ENCODE measurements around the gene ADAM12. TPM values are rescaled to one million over a fixed set of nuclear protein-coding genes. Genes with fewer than 3 reads are reported as not detected.

The ADAM12 gene
- total RNA-seq (under 1 TPM; 0.25 to 0.33 TPM), polyA plus RNA-seq (under 1 TPM; 0.03 to 0.13 TPM)

- H3K27me3 ChIP-seq (ENCODE audit: control insufficient read depth in 4 of 4, insufficient read depth in 4 of 4, low read length in 3 of 4) = peaks cover 0 to 10% (median 7%) of the 10 kb centered on the region in 4 donors
These were observed at the start of gene ADAM12 for GRCh38 chr10:126387931-126388911. Gene ADAM12, minus strand, starts transcription at chr10:126388477. Its CDS starts 332 bp downstream, at chr10:126388145.

GRCh38 chr10:126437635-126438406, 49.5 kb upstream of the ADAM12 start:
- Histone ChIP-seq H3K4me1 (ENCODE audit: control insufficient read depth in 4 of 4, insufficient read depth in 4 of 4, low read length in 3 of 4) (no peaks in the 10 kb centered on the region), H3K27ac (ENCODE audit: low read depth in 1 of 2, low read length in 2 of 2) (no peak overlapping the region), H3K9ac (ENCODE audit: low read depth in 1 of 2, low read length in 2 of 2) (no peak overlapping the region), H3K9me3 (ENCODE audit: control insufficient read depth in 4 of 4, low read length in 3 of 4) (peaks cover 0 to 4% (median 1%) of the 10 kb centered on the region in 4 donors), H3K4me3 (ENCODE audit: low read depth in 1 of 3, low read length in 3 of 3) (no peak overlapping the region), H3K36me3 (ENCODE audit: control insufficient read depth in 4 of 4, insufficient read depth in 3 of 4, low read depth in 1 of 4, low read length in 3 of 4) (no peaks in the 10 kb centered on the region), H3K27me3 (ENCODE audit: control insufficient read depth in 4 of 4, insufficient read depth in 4 of 4, low read length in 3 of 4) (peaks cover 0 to 3% (median 0%) of the 10 kb centered on the region in 4 donors)
- DNase-seq (ENCODE audit: low spot score) = no peak
- no peak for TF ChIP-seq TAF1 (conservative IDR thresholded peaks at IDR 0.05)
- WGBS = 75% methylated on average over 2 of the region's 2 CpGs

More at GRCh38 chr10:126387931-126388911, at the start of gene ADAM12:
- Histone ChIP-seq H3K9me3 (ENCODE audit: control insufficient read depth in 4 of 4, low read length in 3 of 4) (peaks cover 0 to 3% (median 1%) of the 10 kb centered on the region in 4 donors), H3K4me1 (ENCODE audit: control insufficient read depth in 4 of 4, insufficient read depth in 4 of 4, low read length in 3 of 4) (peaks cover 10 to 17% (median 12%) of the 10 kb centered on the region in 4 donors), H3K4me3 (ENCODE audit: low read depth in 1 of 3, low read length in 3 of 3) (peak within 1 kb of the TSS in 2 of 3 donors; percentile 49 to 50), H3K27ac (ENCODE audit: low read depth in 1 of 2, low read length in 2 of 2) (no peak within 1 kb of the TSS), H3K36me3 (ENCODE audit: control insufficient read depth in 4 of 4, insufficient read depth in 3 of 4, low read depth in 1 of 4, low read length in 3 of 4) (no peaks in the 10 kb centered on the region), H3K9ac (ENCODE audit: low read depth in 1 of 2, low read length in 2 of 2) (no peak within 1 kb of the TSS)
- no peak for DNase-seq (ENCODE audit: low spot score)
- 5% methylated on average over 127 of the region's 127 CpGs for WGBS
- TF ChIP-seq TAF1 (conservative IDR thresholded peaks at IDR 0.05) (no peak), FOXA2 (IDR thresholded peaks at IDR 0.05) (no peak)

GRCh38 chr10:126434235-126434634, 46.0 kb upstream of the ADAM12 start:
- H3K4me3 ChIP-seq (ENCODE audit: low read depth in 1 of 3, low read length in 3 of 3) = no peak overlapping the region
- H3K27me3 ChIP-seq (ENCODE audit: control insufficient read depth in 4 of 4, insufficient read depth in 4 of 4, low read length in 3 of 4) = no peaks in the 10 kb centered on the region
- peaks cover 0 to 4% (median 0%) of the 10 kb centered on the region in 4 donors for H3K9me3 ChIP-seq (ENCODE audit: control insufficient read depth in 4 of 4, low read length in 3 of 4)
- H3K27ac ChIP-seq (ENCODE audit: low read depth in 1 of 2, low read length in 2 of 2) = no peak overlapping the region
- H3K36me3 ChIP-seq (ENCODE audit: control insufficient read depth in 4 of 4, insufficient read depth in 3 of 4, low read depth in 1 of 4, low read length in 3 of 4) = no peaks in the 10 kb centered on the region
- H3K4me1 ChIP-seq (ENCODE audit: control insufficient read depth in 4 of 4, insufficient read depth in 4 of 4, low read length in 3 of 4) = no peaks in the 10 kb centered on the region
- WGBS = 23% methylated on average over 5 of the region's 5 CpGs
- DNase-seq (ENCODE audit: low spot score) = no peak
- no peak overlapping the region for H3K9ac ChIP-seq (ENCODE audit: low read depth in 1 of 2, low read length in 2 of 2)
- no peak for TF ChIP-seq TAF1 (conservative IDR thresholded peaks at IDR 0.05)
- TF ChIP-seq RXRA (IDR thresholded peaks at IDR 0.05) = no peak

- WGBS = 70% methylated on average over 5 of the region's 5 CpGs
- no peak overlapping the region for H3K4me3 ChIP-seq (ENCODE audit: low read depth in 1 of 3, low read length in 3 of 3)
- no peak for TF ChIP-seq MAX (IDR thresholded peaks at IDR 0.05)
- no peak for TF ChIP-seq RAD21 (IDR thresholded peaks at IDR 0.05)
- no peak for TF ChIP-seq GABPA (IDR thresholded peaks at IDR 0.05 in 1 of 2, conservative IDR thresholded peaks at IDR 0.05 in 1 of 2)
- no peak for TF ChIP-seq FOXA2 (IDR thresholded peaks at IDR 0.05)
- no peak for TF ChIP-seq REST (IDR thresholded peaks at IDR 0.05)
- no peak for TF ChIP-seq RXRA (IDR thresholded peaks at IDR 0.05)
- no peak for TF ChIP-seq TAF1 (conservative IDR thresholded peaks at IDR 0.05)
- no peak for TF ChIP-seq SP1 (IDR thresholded peaks at IDR 0.05)
- TF ChIP-seq YY1 (IDR thresholded peaks at IDR 0.05) = no peak
- no peaks in the 10 kb centered on the region for H3K4me1 ChIP-seq (ENCODE audit: control insufficient read depth in 4 of 4, insufficient read depth in 4 of 4, low read length in 3 of 4)
- no peak overlapping the region for H3K9ac ChIP-seq (ENCODE audit: low read depth in 1 of 2, low read length in 2 of 2)
- no peak overlapping the region for H3K27ac ChIP-seq (ENCODE audit: low read depth in 1 of 2, low read length in 2 of 2)
- no peaks in the 10 kb centered on the region for H3K36me3 ChIP-seq (ENCODE audit: control insufficient read depth in 4 of 4, insufficient read depth in 3 of 4, low read depth in 1 of 4, low read length in 3 of 4)
- H3K27me3 ChIP-seq (ENCODE audit: control insufficient read depth in 4 of 4, insufficient read depth in 4 of 4, low read length in 3 of 4) = no peaks in the 10 kb centered on the region
- DNase-seq (ENCODE audit: low spot score) = no peak
- H3K9me3 ChIP-seq (ENCODE audit: control insufficient read depth in 4 of 4, low read length in 3 of 4) = no peaks in the 10 kb centered on the region
These were observed 45.1 kb upstream of the ADAM12 start for GRCh38 chr10:126433351-126433750.

Measured in liver (tissue), 9 donors.